Prostate gland (tissue), 2 donors: ENCODE data around the gene C22orf31. TPM values are rescaled to one million over a fixed set of nuclear protein-coding genes. Genes with fewer than 3 reads are reported as not detected.

Experiments
- DNase-seq: peaks from one replicate; pipeline ENCODE4 v3.0.0-alpha.2; 2019; ENCODE audit warnings: low spot score
- H3K27ac ChIP-seq, 2 donors: fragments of 200-600 bp; sonication (generic); 2 replicates each; pipeline ENCODE4 v1.5.1; 2017 to 2019
- H3K27me3 ChIP-seq: fragments of 200-600 bp; sonication (generic); replicated peaks from 2 replicates; pipeline ENCODE4 v1.5.1; 2019; ENCODE audit not compliant: insufficient read depth
- H3K36me3 ChIP-seq, 2 donors: fragments of 200-600 bp; sonication (generic); 1 replicate in 1 of 2; 2 replicates in 1 of 2; pipeline versions ENCODE4 v1.5.1 to v1.8.1; 2017 to 2019
- H3K4me1 ChIP-seq: fragments of 200-600 bp; sonication (generic); replicated peaks from 2 replicates; pipeline ENCODE4 v1.5.1; 2019
- H3K4me3 ChIP-seq, 2 donors: fragments of 200-600 bp; sonication (generic); 2 replicates each; pipeline ENCODE4 v1.5.1; 2017 to 2019
- H3K9me3 ChIP-seq: fragments of 200-600 bp; sonication (generic); 2 replicates; pipeline ENCODE4 v1.5.1; 2017
- POLR2A ChIP-seq: fragments of 450-650 bp; IDR thresholded peaks from one replicate; pipeline ENCODE4 v1.6.1; 2016; ENCODE audit warnings: antibody characterized with exemption, mild to moderate bottlenecking
- POLR2AphosphoS5 ChIP-seq: sonication (generic); formaldehyde crosslinking; IDR thresholded peaks from one replicate; pipeline ENCODE4 v1.6.1; 2017; ENCODE audit warnings: antibody characterized with exemption
- WGBS: methylation state at CpG from one replicate; pipeline ENCODE4 v1.1.5; 2018; 5-methylcytosine and 5-hydroxymethylcytosine counted together
- intact Hi-C: fragments of 100-400 bp; cut with DNase I; formaldehyde crosslinking; loops from one replicate; pipeline ENCODE4 v1.14.2; 2022
- total RNA-seq, 2 donors: library from RNA; depleted of rRNA; stranded (reverse); fragments of >200 nt; gene quantifications; one replicate each; pipeline ENCODE4 v1.1.0, GENCODE V29; 2016
- TF ChIP-seq, protein P1 (sequence below), 4 experiments: fragments of 200-600 bp in 2 of 4; fragments of 450-650 bp in 2 of 4; sonication (generic) in 2 of 4; IDR thresholded peaks; 1 replicate in 3 of 4; 2 replicates in 1 of 4; pipeline ENCODE4 v1.5.1; 2016 to 2019; ENCODE audit warnings: antibody characterized with exemption in 4 of 4, mild to moderate bottlenecking in 2 of 4, moderate library complexity in 2 of 4

The C22orf31 gene
- total RNA-seq, 2 donors from 2014 or later: 0.36 to 1.4 TPM

- peak; percentile 96 for DNase-seq
- Histone ChIP-seq H3K27ac (peak overlapping the region; percentile 1 to 71), H3K4me1 (peaks cover 7% of the 10 kb centered on the region), H3K36me3 (no peaks in the 10 kb centered on the region), H3K9me3 (no peaks in the 10 kb centered on the region), H3K4me3 (peak overlapping the region; percentile 21 to 75), H3K27me3 (no peaks in the 10 kb centered on the region)
- TF ChIP-seq POLR2A (no peak), POLR2AphosphoS5 (peak; percentile 55)
- TF ChIP-seq, protein P1, sequence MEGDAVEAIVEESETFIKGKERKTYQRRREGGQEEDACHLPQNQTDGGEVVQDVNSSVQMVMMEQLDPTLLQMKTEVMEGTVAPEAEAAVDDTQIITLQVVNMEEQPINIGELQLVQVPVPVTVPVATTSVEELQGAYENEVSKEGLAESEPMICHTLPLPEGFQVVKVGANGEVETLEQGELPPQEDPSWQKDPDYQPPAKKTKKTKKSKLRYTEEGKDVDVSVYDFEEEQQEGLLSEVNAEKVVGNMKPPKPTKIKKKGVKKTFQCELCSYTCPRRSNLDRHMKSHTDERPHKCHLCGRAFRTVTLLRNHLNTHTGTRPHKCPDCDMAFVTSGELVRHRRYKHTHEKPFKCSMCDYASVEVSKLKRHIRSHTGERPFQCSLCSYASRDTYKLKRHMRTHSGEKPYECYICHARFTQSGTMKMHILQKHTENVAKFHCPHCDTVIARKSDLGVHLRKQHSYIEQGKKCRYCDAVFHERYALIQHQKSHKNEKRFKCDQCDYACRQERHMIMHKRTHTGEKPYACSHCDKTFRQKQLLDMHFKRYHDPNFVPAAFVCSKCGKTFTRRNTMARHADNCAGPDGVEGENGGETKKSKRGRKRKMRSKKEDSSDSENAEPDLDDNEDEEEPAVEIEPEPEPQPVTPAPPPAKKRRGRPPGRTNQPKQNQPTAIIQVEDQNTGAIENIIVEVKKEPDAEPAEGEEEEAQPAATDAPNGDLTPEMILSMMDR (IDR thresholded peaks at IDR 0.05): peak in 1 of 4 experiments; percentile 9
- intact Hi-C loops: loop anchor here (5.0 to 10.0 kb wide), 2 partner anchors 80 to 172 kb away; no protein-coding TSS in a partner anchor
- 34% methylated on average over 34 of the region's 41 CpGs for WGBS
Observed at GRCh38 chr22:29072193-29072978, 10.8 kb upstream of the C22orf31 start.

DNA sequence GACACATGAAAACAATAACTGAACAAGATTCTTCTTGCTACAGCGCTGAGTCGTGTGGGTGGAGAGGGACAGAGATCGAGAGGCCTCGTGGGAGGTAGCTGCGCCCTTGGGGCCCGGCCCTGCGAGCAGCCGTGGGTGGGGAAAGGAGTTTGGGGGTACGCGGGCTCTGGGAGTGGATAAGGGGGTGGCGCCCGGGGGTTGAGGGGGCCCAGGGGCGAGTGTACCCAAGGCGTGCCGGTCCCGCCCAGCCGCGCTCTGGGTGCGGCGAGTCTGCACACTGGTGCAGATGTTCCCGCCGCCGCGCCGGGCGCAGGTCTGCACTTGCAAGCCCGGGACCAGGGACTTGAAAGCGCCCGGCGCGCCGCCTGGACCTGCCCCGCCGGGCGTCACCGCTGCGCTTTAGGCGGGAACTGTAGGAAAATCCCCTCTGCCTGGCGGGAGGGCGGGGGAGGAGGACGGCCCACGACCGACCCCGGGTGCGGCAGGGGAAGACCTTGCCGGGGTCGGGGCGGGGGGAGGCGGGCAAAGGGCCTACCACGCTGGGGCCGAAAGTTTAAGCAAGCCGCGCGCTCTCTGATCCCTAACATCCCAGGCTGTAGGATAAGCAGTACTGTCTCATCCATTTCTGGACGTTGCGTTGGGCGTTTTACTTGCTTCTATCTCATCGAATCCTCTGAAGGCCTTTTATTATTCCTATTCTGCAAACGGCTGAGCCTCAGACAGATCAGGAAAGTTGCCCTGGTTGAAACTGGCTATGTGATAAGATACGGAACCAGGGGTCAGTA is 9.8 kb upstream of the C22orf31 start:
- Histone ChIP-seq H3K9me3 (no peaks in the 10 kb centered on the region), H3K36me3 (no peaks in the 10 kb centered on the region), H3K27me3 (no peaks in the 10 kb centered on the region), H3K27ac (peak overlapping the region; percentile 67 to 71), H3K4me3 (peak overlapping the region; percentile 22 to 32), H3K4me1 (peaks cover 7% of the 10 kb centered on the region)
- TF ChIP-seq, protein P1 (IDR thresholded peaks at IDR 0.05): no peak
- TF ChIP-seq POLR2AphosphoS5 (peak; percentile 12), POLR2A (peak; percentile 55)
- intact Hi-C loops: loop anchor here (5.0 to 10.0 kb wide), 2 partner anchors 81 to 173 kb away; no protein-coding TSS in a partner anchor
- DNase-seq: peak; percentile 80
- WGBS: 2% methylated on average over 56 of the region's 60 CpGs

DNA sequence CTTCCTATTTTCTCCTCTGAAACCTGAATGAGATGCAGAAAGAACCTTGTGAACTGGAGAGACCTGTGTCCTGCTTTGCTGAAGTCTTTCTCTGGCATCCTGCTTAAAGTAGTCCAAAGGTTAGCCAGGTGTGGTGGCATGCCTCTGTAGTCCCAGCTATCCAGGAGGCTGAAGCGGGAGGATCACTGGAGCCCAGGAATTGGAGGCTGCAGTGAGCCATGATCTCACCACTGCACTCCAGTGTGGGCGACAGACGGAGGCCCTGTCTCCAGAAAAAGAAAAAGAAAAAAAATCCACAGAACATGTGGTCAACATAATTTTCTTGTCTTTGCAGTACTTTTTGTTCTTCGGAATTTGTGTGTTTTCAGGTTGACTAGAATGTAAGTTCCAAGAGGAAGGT is 8.9 kb upstream of the C22orf31 start:
- H3K27ac ChIP-seq: peak overlapping the region; percentile 67 to 71
- intact Hi-C loops: loop anchor here (5.0 to 10.0 kb wide), 2 partner anchors 82 to 174 kb away; no protein-coding TSS in a partner anchor
- no peaks in the 10 kb centered on the region for H3K9me3 ChIP-seq
- no peaks in the 10 kb centered on the region for H3K36me3 ChIP-seq
- no peaks in the 10 kb centered on the region for H3K27me3 ChIP-seq
- no peak for TF ChIP-seq POLR2A
- no peak for DNase-seq
- H3K4me1 ChIP-seq: peaks cover 7% of the 10 kb centered on the region
- 76% methylated on average over 4 of the region's 4 CpGs for WGBS
- no peak overlapping the region for H3K4me3 ChIP-seq

DNA sequence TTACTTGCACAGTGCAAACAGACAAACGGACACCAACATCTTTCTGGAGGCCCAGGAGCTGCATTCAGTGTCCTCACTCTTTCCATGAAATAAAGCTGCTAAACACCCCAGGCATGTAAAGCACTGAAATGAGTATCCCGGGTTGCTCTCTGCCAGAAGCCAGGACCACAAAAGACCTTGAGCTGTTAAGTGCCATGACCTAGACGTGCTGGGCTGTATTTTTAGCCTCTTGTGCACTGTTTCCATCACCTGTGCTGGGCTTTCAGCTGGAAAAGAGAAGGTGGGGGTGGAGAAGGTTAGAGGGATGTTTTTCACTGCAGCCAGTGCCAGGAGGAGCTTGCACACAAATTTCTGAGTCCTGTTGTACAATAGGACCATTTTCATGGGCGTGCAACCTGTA is 7.8 kb upstream of the C22orf31 start:
- Histone ChIP-seq H3K4me3 (no peak overlapping the region), H3K36me3 (no peaks in the 10 kb centered on the region), H3K27me3 (no peaks in the 10 kb centered on the region), H3K4me1 (peaks cover 7% of the 10 kb centered on the region), H3K9me3 (no peaks in the 10 kb centered on the region), H3K27ac (no peak overlapping the region)
- DNase-seq: no peak
- TF ChIP-seq POLR2A (no peak), POLR2AphosphoS5 (no peak)
- TF ChIP-seq, protein P1 (IDR thresholded peaks at IDR 0.05): no peak
- intact Hi-C loops: no loop called here
- 91% methylated on average over 4 of the region's 4 CpGs for WGBS

DNA sequence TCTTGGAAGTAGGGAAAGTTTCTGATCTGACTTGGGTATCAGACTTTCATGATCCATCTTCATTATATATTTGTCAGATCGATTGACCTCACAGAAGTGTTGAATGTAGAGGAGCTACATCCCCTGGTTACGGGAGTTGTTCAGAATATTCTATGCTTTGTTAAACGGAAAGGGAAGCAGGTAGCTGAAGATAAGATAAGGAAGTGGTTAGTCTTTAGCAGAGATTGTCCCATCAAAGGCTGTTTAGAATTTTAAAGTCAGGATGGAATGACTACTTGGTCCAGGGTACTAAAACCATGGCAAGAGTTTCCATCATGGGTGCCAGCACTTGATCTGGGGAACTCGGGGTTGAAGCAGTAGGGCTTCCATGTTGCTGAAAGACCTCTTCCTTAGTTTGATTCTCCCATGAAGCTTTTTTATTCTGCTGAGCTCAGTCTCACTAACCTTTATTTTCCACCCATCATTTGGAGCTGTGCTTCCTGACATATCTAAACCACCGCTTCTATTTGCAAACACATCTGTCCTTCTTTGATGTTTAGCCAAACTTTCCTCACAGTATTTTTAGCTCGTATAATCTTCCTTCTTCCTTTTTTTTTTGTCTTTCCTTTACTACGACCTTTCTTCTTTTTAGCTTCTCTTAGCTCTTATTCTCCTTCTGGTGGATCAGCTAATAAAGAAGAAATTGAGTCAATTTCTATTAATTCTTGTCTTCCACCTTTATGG is 4.0 kb upstream of the C22orf31 start:
- intact Hi-C loops: no loop called here
- H3K4me3 ChIP-seq: no peak overlapping the region
- H3K9me3 ChIP-seq: no peaks in the 10 kb centered on the region
- H3K36me3 ChIP-seq: no peaks in the 10 kb centered on the region
- TF ChIP-seq, protein P1 (IDR thresholded peaks at IDR 0.05): no peak
- TF ChIP-seq POLR2A (no peak), POLR2AphosphoS5 (no peak)
- DNase-seq: no peak
- WGBS: 36% methylated on average over 7 of the region's 7 CpGs
- no peak overlapping the region for H3K27ac ChIP-seq
- H3K27me3 ChIP-seq: no peaks in the 10 kb centered on the region
- no peaks in the 10 kb centered on the region for H3K4me1 ChIP-seq
